GM18502 (cell line): Measurements from ENCODE around the gene MRPL43.

Experiments used
- ATAC-seq: cut with Tn5 transposase; IDR thresholded peaks from one replicate; pipeline ENCODE4 v1.9.1; 2021; ENCODE audit warnings: mild to moderate bottlenecking; ENCODE audit not compliant: unreplicated experiment, poor library complexity

Gene MRPL43

DNA sequence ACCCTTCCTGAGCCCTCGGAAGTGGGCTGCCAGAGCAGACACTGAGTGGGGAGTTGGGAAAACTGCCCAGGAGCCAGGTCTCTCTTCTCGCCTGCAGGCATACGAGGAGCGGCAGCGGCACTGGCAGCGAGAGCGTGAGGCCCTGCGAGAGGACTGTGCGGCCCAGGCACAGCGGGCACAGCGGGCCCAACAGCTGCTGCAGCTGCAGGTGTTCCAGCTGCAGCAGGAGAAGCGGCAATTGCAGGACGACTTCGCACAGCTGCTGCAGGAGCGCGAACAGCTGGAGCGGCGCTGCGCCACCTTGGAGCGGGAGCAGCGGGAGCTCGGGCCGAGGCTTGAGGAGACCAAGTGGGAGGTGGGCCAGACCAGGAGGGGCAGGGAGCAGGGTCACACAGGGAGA is 18.1 kb upstream of the MRPL43 start:
- ATAC-seq, result no peak

DNA sequence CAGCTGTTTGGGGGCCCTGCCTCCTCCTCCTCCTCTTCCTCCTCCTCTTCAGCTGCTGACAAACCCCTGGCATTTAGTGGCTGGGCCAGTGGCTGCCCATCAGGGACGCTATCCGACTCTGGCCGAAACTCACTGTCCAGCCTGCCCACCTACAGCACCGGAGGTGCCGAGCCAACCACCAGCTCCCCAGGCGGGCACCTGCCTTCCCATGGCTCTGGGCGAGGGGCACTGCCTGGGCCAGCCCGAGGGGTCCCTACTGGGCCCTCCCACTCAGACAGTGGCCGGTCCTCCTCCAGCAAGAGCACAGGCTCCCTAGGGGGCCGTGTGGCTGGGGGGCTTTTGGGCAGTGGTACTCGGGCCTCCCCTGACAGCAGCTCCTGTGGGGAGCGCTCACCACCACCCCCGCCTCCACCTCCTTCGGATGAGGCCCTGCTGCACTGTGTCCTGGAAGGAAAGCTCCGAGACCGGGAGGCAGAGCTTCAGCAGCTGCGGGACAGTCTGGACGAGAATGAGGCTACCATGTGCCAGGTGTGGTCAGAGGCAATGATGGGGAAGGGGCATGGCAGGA is 16.4 kb upstream of the MRPL43 start:
- ATAC-seq, result no peak

GRCh38 chr10:101002456-101002855 is 15.2 kb upstream of the MRPL43 start:
- ATAC-seq, result no peak

GRCh38 chr10:101001659-101002035 is 14.3 kb upstream of the MRPL43 start:
- ATAC-seq, result no peak

- no peak for ATAC-seq
These were observed 13.8 kb upstream of the MRPL43 start for GRCh38 chr10:101000915-101001658.

GRCh38 chr10:101000127-101000914 is 13.0 kb upstream of the MRPL43 start:
- ATAC-seq, result no peak

DNA sequence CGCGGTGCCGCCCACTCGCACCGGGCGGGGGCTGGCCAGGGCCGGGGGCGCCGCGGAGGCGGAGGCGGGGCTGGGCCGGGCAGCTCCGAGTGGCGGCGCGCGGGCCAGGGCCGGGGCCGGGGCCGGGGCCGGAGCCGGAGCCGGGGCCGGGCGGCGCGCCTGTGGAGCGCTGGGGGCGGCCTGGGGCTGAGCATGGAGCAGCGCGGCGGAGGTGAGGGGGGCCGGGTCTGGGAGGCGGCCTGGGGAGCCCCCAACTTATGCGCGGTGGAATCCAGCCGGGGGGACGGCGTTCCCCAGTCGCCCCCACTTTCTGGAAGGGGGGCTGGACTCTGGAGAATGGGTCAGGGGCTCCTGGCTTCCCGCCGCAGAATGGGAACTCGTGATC is 12.4 kb upstream of the MRPL43 start, which contains the start of gene LZTS2:
LZTS2 (plus strand) TSS at position 67 of the 385 bp plus-strand sequence. CDS start 2,731 bp downstream, outside the sequence.
- ATAC-seq, result no peak

DNA sequence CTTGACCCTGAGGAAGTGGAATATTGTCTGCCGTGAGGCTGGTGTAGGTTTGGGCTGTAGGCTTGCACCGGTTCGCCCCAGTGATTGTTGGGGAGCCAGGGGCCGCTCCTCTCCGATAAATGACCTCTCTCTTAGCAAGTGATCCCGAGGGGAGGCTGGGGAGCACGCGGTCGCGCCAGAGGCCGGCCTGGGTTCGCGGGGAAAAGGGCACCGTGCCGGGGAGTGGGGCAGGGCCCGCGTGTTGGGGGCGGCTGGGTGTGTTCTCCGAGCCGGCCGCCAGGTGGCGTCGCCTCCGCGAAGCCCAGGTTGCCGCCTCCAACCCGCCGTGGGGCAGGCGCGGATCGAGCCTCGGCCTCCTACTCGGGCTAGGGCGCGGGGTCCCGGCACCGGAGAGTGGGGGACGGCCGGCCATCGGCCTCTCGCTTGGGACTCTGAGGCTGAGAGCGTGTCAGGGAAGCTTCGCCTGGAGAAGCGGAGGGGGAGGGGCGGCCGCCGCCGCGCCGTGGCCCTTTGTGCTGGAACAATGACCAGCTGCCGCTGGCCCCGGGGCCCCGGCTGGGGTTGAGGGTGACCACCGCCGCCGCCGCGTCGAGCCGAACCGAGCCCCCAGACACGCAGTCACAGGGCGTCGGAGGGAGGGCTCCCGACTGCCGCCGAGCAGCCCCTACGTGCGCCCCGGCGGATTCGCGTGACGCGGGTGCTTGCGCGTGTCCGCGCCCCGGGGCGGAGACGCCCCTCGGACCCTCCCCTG is 11.9 kb upstream of the MRPL43 start:
- peak; percentile 43 for ATAC-seq

DNA sequence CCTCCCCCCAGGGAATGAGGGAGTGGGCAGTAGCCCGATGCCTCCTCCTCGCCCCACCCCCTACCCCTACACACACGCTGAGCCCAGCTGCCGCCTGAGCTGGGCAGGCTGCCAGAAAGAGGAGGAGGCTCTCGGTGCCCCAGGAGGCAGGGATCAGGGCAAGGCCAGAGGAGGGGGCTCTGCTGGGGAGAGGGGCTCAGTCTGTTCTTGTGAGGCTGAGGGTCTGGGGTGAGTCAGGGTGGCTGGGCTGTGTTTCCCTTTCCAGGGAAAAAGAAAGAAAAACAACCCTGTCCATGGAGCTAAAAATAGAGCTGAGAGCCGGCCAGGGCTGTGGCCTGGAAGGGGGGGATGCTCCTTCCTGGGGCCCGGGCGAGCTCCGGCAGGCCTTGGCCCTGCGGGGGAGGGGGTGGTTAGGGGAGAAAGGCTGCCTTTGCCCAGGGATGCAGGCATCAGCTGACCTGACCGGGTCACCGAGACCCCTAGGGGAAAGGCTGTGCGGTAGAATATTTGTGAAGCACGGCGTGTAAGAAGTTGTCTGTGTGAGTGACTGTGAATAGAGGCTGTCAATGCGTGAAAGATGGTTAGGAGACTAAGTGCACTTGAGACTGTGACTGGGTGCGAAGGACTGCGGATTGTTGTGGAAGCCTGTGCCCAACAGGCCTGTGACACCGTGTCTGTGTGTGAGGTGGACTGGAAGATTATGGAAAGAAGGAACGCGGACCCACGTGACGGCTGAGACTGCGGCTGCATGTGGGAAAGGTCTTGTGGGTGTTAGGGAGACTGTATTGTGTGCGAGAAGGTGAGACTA is 11.1 kb upstream of the MRPL43 start:
- ATAC-seq, result peak; percentile 31

- peak; percentile 35 for ATAC-seq
These were observed 10.3 kb upstream of the MRPL43 start for GRCh38 chr10:100997360-100998182.

- peak; percentile 19 for ATAC-seq
These were observed 9.5 kb upstream of the MRPL43 start for GRCh38 chr10:100996678-100997359.

- ATAC-seq, result no peak
These were observed 7.9 kb upstream of the MRPL43 start for GRCh38 chr10:100995181-100995580.

DNA sequence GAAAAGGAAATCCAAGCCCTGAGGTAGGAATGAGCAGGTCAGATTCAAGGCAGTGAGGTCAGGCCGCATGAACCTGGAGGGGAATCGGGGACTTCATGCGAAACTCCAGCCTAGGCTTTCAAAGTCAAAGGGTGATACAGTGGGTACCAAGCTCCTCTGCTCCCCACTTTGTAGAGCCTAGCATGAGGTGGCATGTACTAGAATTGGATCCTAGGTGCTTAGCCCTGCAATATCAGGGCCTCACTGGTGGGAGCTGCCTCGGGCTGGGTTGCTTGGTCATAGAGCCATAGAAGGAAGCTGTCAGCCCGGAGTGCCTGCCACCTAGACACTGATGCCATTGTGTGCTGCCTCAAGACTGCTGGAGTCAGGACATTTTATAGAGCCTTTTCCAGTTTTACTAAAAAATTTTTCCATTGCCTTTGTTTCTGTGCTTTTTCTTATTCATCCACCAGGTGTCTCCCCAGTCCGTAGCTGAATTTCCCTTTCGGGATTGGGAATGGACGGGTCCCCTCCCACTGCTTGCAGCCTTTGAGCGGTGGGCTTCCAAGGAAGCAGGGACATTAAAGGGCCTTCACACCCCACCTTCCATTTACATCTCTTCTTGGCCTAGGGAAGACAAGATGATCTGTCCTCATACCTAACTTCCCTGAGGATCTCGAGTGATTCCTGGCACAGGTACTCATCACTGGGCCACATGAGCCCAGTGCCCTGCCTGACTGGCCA is 6.8 kb upstream of the MRPL43 start:
- ATAC-seq, result no peak

- no peak for ATAC-seq
These were observed 1.8 kb upstream of the MRPL43 start for GRCh38 chr10:100989088-100989487.

DNA sequence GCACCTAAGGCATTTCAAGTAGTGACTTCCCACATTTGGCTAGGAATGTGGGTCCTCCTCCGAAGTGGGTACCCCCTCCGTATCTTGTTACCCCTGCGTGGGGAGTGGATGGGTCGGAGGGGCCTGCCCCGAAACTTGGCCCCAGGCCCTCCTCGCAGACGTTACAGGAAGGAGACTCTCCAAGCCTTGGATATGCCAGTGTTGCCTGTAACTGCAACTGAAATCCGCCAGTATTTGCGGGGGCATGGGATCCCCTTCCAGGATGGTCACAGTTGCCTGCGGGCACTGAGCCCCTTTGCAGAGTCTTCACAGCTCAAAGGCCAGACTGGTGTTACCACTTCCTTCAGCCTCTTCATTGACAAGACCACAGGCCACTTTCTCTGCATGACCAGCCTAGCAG is 869 bp upstream of the MRPL43 start:
- no peak for ATAC-seq

GRCh38 chr10:100987685-100988049 is 370 bp upstream of the MRPL43 start:
- ATAC-seq, result no peak

GRCh38 chr10:100986623-100986951 is 710 bp downstream of the MRPL43 start:
- ATAC-seq, result no peak

GRCh38 chr10:100985336-100985735 is 2.0 kb downstream of the MRPL43 start:
- no peak for ATAC-seq
